Liver (tissue), 9 donors: ENCODE measurements around the gene RASGRF2. TPM values are rescaled to one million over a fixed set of nuclear protein-coding genes. Genes with fewer than 3 reads are reported as not detected.

ENCODE experiments used
- DNase-seq: peaks from one replicate; pipeline ENCODE4 v3.0.0-alpha.2; 2017; ENCODE audit warnings: low spot score
- H3K27ac ChIP-seq, 2 donors: one replicate each; pipeline ENCODE4 v1.7.0; 2013; ENCODE audit warnings: inconsistent platforms in 2 of 2, low read length in 2 of 2, control low read depth in 1 of 2, low read depth in 1 of 2, mild to moderate bottlenecking in 1 of 2
- H3K27me3 ChIP-seq, 4 donors: one replicate each; pipeline versions ENCODE4 v1.6.1 to v1.7.0; 2013; ENCODE audit warnings: low read length in 3 of 4, inconsistent platforms in 1 of 4, mild to moderate bottlenecking in 1 of 4, moderate library complexity in 1 of 4; ENCODE audit not compliant: control insufficient read depth in 4 of 4, insufficient read depth in 4 of 4
- H3K36me3 ChIP-seq, 4 donors: one replicate each; pipeline versions ENCODE4 v1.6.1 to v1.7.0; 2013; ENCODE audit warnings: low read length in 3 of 4, mild to moderate bottlenecking in 3 of 4, low read depth in 1 of 4, moderate library complexity in 1 of 4; ENCODE audit not compliant: control insufficient read depth in 4 of 4, insufficient read depth in 3 of 4
- H3K4me1 ChIP-seq, 4 donors: one replicate each; pipeline versions ENCODE4 v1.6.1 to v1.7.0; 2013; ENCODE audit warnings: low read length in 3 of 4, mild to moderate bottlenecking in 3 of 4, moderate library complexity in 1 of 4; ENCODE audit not compliant: control insufficient read depth in 4 of 4, insufficient read depth in 4 of 4
- H3K4me3 ChIP-seq, 3 donors: one replicate each; pipeline versions ENCODE4 v1.6.1 to v1.7.0; 2013; ENCODE audit warnings: low read length in 3 of 3, control low read depth in 1 of 3, low read depth in 1 of 3, mild to moderate bottlenecking in 1 of 3
- H3K9ac ChIP-seq, 2 donors: one replicate each; pipeline ENCODE4 v1.7.0; 2013; ENCODE audit warnings: low read length in 2 of 2, mild to moderate bottlenecking in 2 of 2, moderate library complexity in 2 of 2, control low read depth in 1 of 2, low read depth in 1 of 2
- H3K9me3 ChIP-seq, 4 donors: one replicate each; pipeline versions ENCODE4 v1.6.1 to v1.7.0; 2013; ENCODE audit warnings: low read length in 3 of 4; ENCODE audit not compliant: control insufficient read depth in 4 of 4
- ATF3 ChIP-seq: IDR thresholded peaks from 2 replicates; pipeline ENCODE4 v1.6.1; 2016; ENCODE audit warnings: antibody characterized with exemption
- CTCF ChIP-seq: fragments of 150-350 bp; IDR thresholded peaks from 2 replicates; pipeline ENCODE4 v1.5.1; 2017; ENCODE audit warnings: improper control_type of control experiment, low read depth, low read length; ENCODE audit not compliant: missing input control
- EGR1 ChIP-seq, 2 donors: IDR thresholded peaks; 2 replicates each; pipeline ENCODE4 v1.6.1; 2016 to 2018; ENCODE audit warnings: antibody characterized with exemption in 2 of 2, low read depth in 2 of 2
- FOXA1 ChIP-seq: IDR thresholded peaks from 2 replicates; pipeline ENCODE4 v1.6.1; 2016; ENCODE audit warnings: antibody characterized with exemption
- FOXA2 ChIP-seq: IDR thresholded peaks from 2 replicates; pipeline ENCODE4 v1.6.1; 2016; ENCODE audit warnings: antibody characterized with exemption
- GABPA ChIP-seq, 2 donors: IDR thresholded peaks in 1 of 2; conservative IDR thresholded peaks in 1 of 2; 2 replicates each; pipeline ENCODE4 v1.6.1; 2016; ENCODE audit warnings: antibody characterized with exemption in 2 of 2, mild to moderate bottlenecking in 1 of 2, moderate library complexity in 1 of 2
- HNF4A ChIP-seq, 2 donors: conservative IDR thresholded peaks; 2 replicates each; pipeline ENCODE4 v1.6.1; 2016; ENCODE audit warnings: antibody characterized with exemption in 2 of 2, mild to moderate bottlenecking in 2 of 2
- HNF4G ChIP-seq: IDR thresholded peaks from 2 replicates; pipeline ENCODE4 v1.6.1; 2016; ENCODE audit warnings: antibody characterized with exemption
- JUND ChIP-seq, 2 donors: IDR thresholded peaks; 2 replicates each; pipeline ENCODE4 v1.6.1; 2016; ENCODE audit warnings: antibody characterized with exemption in 2 of 2
- MAX ChIP-seq: IDR thresholded peaks from 2 replicates; pipeline ENCODE4 v1.6.1; 2016; ENCODE audit warnings: antibody characterized with exemption
- NR2F2 ChIP-seq: IDR thresholded peaks from 2 replicates; pipeline ENCODE4 v1.6.1; 2016; ENCODE audit warnings: antibody characterized with exemption
- RAD21 ChIP-seq, 2 donors: IDR thresholded peaks; 2 replicates each; pipeline ENCODE4 v1.6.1; 2016; ENCODE audit warnings: antibody characterized with exemption in 2 of 2, mild to moderate bottlenecking in 2 of 2
- REST ChIP-seq: IDR thresholded peaks from 2 replicates; pipeline ENCODE4 v1.6.1; 2016; ENCODE audit warnings: antibody characterized with exemption, mild to moderate bottlenecking
- RXRA ChIP-seq, 2 donors: IDR thresholded peaks; 2 replicates each; pipeline ENCODE4 v1.6.1; 2017 to 2018; ENCODE audit warnings: antibody characterized with exemption in 2 of 2, mild to moderate bottlenecking in 1 of 2
- SP1 ChIP-seq: IDR thresholded peaks from 2 replicates; pipeline ENCODE4 v1.6.1; 2018; ENCODE audit warnings: antibody characterized with exemption, mild to moderate bottlenecking
- TAF1 ChIP-seq: conservative IDR thresholded peaks from 2 replicates; pipeline ENCODE4 v1.6.1; 2016; ENCODE audit warnings: antibody characterized with exemption, mild to moderate bottlenecking
- YY1 ChIP-seq: IDR thresholded peaks from 2 replicates; pipeline ENCODE4 v1.6.1; 2016; ENCODE audit warnings: antibody characterized with exemption, mild to moderate bottlenecking
- ZBTB33 ChIP-seq: IDR thresholded peaks from 2 replicates; pipeline ENCODE4 v1.6.1; 2016; ENCODE audit warnings: antibody characterized with exemption
- WGBS: extraction: QIAGEN DNeasy Blood & Tissue Kit; methylation state at CpG from one replicate; pipeline ENCODE4 v1.1.7; 2013; 5-methylcytosine and 5-hydroxymethylcytosine counted together
- polyA plus RNA-seq, 2 donors: library from polyadenylated mRNA; stranded (reverse) in 1 of 2; unstranded in 1 of 2; fragments of 200-250 nt in 1 of 2; fragments of >200 nt in 1 of 2; fragmentation: Nextera tagmentation in 1 of 2; extraction: Ambion mirVana in 1 of 2; gene quantifications; one replicate each; pipeline versions ENCODE4 v1.2.1 to v1.2.3, GENCODE V29; 2013 to 2015
- total RNA-seq, 2 donors: library from RNA; depleted of rRNA; stranded (reverse); fragments of >200 nt; gene quantifications; one replicate each; pipeline ENCODE4 v1.2.3, GENCODE V29; 2014
- donor health status: healthy.
- donor health status: healthy.
- donor health status: healthy.
- donor health status: healthy.
- donor health status: healthy.

RASGRF2 gene
- total and polyA plus RNA-seq, 4 donors: 0.12 to 3.3 (median 0.23) TPM

- H3K36me3 ChIP-seq: peaks cover 0 to 3% (median 1%) of the 10 kb centered on the region in 4 donors
- H3K4me3 ChIP-seq: no peak overlapping the region
- 94% methylated on average over 4 of the region's 4 CpGs for WGBS
- no peaks in the 10 kb centered on the region for H3K9me3 ChIP-seq
- TF ChIP-seq ZBTB33 (no peak), TAF1 (no peak), RAD21 (IDR thresholded peaks at IDR 0.05) (no peak), NR2F2 (no peak), JUND (IDR thresholded peaks at IDR 0.05) (no peak), HNF4A (conservative IDR thresholded peaks at IDR 0.05) (no peak), GABPA (IDR thresholded peaks at IDR 0.05 in 1 of 2, conservative IDR thresholded peaks at IDR 0.05 in 1 of 2) (no peak), RXRA (IDR thresholded peaks at IDR 0.05) (no peak), REST (no peak), HNF4G (no peak), FOXA2 (no peak), YY1 (no peak), SP1 (no peak), FOXA1 (no peak), EGR1 (IDR thresholded peaks at IDR 0.05; ENCODE audit: low read depth in 2 of 2) (no peak), CTCF (no peak), ATF3 (no peak), MAX (no peak)
- no peak for DNase-seq
- H3K4me1 ChIP-seq: no peaks in the 10 kb centered on the region
- no peaks in the 10 kb centered on the region for H3K27me3 ChIP-seq
- H3K9ac ChIP-seq: no peak overlapping the region
- no peak overlapping the region for H3K27ac ChIP-seq
Observed at GRCh38 chr5:81253875-81254274, 293.7 kb downstream of the RASGRF2 start.
